Cardiac muscle cell (in vitro differentiated cells and primary cell): ENCODE results near the gene SLC23A2. TPM values are rescaled to one million over a fixed set of nuclear protein-coding genes. Genes with fewer than 3 reads are reported as not detected.

Experiments used
- DNase-seq, 2 donors: peaks; one replicate each; pipeline versions ENCODE4 v3.0.0 to v3.0.0-alpha.2; 2010 to 2017; ENCODE audit warnings: low read depth in 1 of 2, low spot score in 1 of 2
- H3K27ac ChIP-seq: fragments of 200-600 bp; sonication (generic); 2 replicates; pipeline ENCODE4 v1.5.1; 2016
- H3K27me3 ChIP-seq: fragments of 200-600 bp; sonication (generic); 2 replicates; pipeline ENCODE4 v1.6.0; 2016; ENCODE audit warnings: control low read depth
- H3K36me3 ChIP-seq: fragments of 200-600 bp; sonication (generic); 2 replicates; pipeline ENCODE4 v1.5.1; 2016; ENCODE audit warnings: control low read depth
- H3K4me1 ChIP-seq: fragments of 200-600 bp; sonication (generic); 2 replicates; pipeline ENCODE4 v1.8.1; 2017; ENCODE audit warnings: low read depth, mild to moderate bottlenecking, mixed run types
- H3K4me3 ChIP-seq: fragments of 200-600 bp; sonication (generic); 2 replicates; pipeline ENCODE4 v1.5.1; 2016; ENCODE audit warnings: mild to moderate bottlenecking
- H3K9me3 ChIP-seq: fragments of 200-600 bp; sonication (generic); 2 replicates; pipeline ENCODE4 v1.5.1; 2017; ENCODE audit warnings: low read depth, mild to moderate bottlenecking, control low read depth
- polyA plus RNA-seq: library from polyadenylated mRNA; unstranded; fragments of >200 nt; fragmentation: Nextera tagmentation; extraction: Ambion mirVana; gene quantifications from 2 replicates; pipeline ENCODE4 v1.2.1, GENCODE V29; 2016
- total RNA-seq: library from RNA; depleted of rRNA; stranded (reverse); fragments of >200 nt; gene quantifications from 2 replicates; pipeline ENCODE4 v1.2.3, GENCODE V29; 2016
- TF ChIP-seq, protein P1 (sequence below): IDR thresholded peaks from 2 replicates; pipeline ENCODE4 v1.5.1; 2012; ENCODE audit warnings: low read depth, mild to moderate bottlenecking, low read length

SLC23A2 gene
- total and polyA plus RNA-seq, 2 experiments from 2014 or later, result 5.9 to 10.6 TPM

DNA sequence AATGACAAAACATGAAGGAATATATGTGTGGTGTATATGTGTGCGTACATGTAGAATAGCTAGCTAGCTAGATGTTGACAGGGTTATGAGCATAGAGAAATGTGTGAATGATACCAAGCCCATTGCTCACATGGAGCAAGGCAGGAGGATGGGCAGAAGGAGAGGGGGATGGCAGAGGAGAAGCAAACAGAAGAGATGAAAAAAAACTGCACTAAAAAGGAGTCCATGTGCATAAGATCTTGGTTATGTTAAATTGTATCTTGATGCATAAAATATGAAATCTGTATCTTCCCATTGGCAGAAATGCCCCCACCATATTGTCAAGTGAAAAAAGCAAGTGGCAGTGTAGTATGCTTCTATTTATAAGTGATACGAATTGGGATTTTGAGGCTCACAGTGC is 154.5 kb downstream of the SLC23A2 start:
- no peak overlapping the region for H3K4me3 ChIP-seq
- no peaks in the 10 kb centered on the region for H3K4me1 ChIP-seq
- no peak for DNase-seq
- no peak overlapping the region for H3K27ac ChIP-seq
- TF ChIP-seq, protein P1, sequence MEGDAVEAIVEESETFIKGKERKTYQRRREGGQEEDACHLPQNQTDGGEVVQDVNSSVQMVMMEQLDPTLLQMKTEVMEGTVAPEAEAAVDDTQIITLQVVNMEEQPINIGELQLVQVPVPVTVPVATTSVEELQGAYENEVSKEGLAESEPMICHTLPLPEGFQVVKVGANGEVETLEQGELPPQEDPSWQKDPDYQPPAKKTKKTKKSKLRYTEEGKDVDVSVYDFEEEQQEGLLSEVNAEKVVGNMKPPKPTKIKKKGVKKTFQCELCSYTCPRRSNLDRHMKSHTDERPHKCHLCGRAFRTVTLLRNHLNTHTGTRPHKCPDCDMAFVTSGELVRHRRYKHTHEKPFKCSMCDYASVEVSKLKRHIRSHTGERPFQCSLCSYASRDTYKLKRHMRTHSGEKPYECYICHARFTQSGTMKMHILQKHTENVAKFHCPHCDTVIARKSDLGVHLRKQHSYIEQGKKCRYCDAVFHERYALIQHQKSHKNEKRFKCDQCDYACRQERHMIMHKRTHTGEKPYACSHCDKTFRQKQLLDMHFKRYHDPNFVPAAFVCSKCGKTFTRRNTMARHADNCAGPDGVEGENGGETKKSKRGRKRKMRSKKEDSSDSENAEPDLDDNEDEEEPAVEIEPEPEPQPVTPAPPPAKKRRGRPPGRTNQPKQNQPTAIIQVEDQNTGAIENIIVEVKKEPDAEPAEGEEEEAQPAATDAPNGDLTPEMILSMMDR, result no peak
- no peaks in the 10 kb centered on the region for H3K36me3 ChIP-seq
- no peaks in the 10 kb centered on the region for H3K9me3 ChIP-seq
- H3K27me3 ChIP-seq, result no peaks in the 10 kb centered on the region

DNA sequence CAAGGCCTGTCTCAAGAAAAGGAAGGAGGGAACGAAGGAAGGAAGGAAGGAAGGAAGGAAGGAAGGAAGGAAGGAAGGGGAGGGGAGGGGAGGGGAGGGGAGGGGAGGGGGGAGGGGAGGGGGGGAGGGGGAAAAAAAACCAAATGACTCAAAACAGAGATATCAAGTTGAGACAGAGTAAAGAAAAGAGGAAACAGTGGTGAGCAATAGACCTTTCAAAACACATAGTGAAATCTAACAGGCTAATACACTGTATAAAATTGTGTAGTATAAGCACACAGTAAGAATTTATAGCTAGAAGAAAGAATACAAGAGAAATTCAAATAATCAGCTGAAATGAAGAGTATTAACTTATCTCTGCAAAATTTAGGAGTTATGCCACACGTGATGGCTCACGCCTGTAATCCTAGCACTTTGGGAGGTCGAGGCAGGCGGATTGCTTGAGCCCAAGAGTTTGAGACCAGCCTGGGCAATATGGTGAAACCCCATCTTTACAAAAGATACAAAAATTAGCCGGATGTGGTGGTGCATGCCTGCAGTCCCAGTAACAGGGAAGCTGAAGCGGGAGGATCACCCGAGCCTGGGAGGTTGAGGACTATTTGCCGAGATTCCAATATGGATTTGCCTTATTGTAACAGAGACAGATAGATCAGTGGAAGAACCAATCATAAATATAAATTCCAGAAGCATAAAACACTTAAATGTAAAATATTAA is 156.4 kb downstream of the SLC23A2 start:
- H3K9me3 ChIP-seq, result no peaks in the 10 kb centered on the region
- no peaks in the 10 kb centered on the region for H3K36me3 ChIP-seq
- H3K4me3 ChIP-seq, result no peak overlapping the region
- TF ChIP-seq, protein P1, result no peak
- H3K27me3 ChIP-seq, result no peaks in the 10 kb centered on the region
- H3K4me1 ChIP-seq, result no peaks in the 10 kb centered on the region
- no peak for DNase-seq
- no peak overlapping the region for H3K27ac ChIP-seq

DNA sequence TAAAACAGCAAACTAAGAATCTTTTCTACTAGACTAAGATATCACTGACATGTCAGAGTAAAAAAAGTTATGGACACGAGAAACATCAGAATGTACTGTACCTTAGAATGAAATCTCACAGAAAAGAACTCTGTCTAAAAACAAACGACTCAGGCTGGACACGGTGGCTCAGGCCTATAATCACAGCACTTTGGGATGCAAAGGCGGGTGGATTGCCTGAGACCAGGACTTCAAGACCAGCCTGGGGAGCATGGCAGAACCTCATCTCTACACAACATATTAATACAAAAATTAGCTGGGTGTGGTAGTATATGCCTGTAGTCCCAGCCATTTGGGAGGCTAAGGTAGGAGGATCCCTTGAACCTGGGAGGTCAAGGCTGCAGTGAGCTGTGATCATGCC is 157.0 kb downstream of the SLC23A2 start:
- no peaks in the 10 kb centered on the region for H3K4me1 ChIP-seq
- no peak for DNase-seq
- no peak overlapping the region for H3K27ac ChIP-seq
- TF ChIP-seq, protein P1, result no peak
- H3K27me3 ChIP-seq, result no peaks in the 10 kb centered on the region
- H3K4me3 ChIP-seq, result no peak overlapping the region
- H3K9me3 ChIP-seq, result no peaks in the 10 kb centered on the region
- H3K36me3 ChIP-seq, result no peaks in the 10 kb centered on the region

DNA sequence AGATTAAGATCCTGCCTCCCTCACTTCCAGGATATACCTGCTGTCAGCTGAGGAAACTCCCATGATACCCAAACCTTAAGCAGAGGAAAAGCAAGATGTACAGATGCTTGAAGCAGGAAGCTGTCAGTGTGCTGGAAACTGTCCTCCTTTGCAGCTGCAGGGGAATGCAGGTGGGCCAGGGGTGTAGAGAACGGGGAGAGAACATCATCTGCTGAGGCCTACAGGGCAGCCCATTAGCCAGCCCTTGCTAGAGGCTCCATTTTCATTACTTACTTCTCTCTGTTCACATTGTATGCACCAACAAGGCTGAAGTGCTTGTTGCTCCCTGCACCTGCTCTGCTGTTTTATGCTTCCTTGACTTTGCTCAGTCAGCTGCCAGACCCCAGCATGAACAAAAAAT is 160.5 kb downstream of the SLC23A2 start:
- H3K27ac ChIP-seq, result no peak overlapping the region
- H3K9me3 ChIP-seq, result no peaks in the 10 kb centered on the region
- H3K4me3 ChIP-seq, result no peak overlapping the region
- H3K4me1 ChIP-seq, result peaks cover 4% of the 10 kb centered on the region
- H3K27me3 ChIP-seq, result no peaks in the 10 kb centered on the region
- DNase-seq, result no peak
- H3K36me3 ChIP-seq, result no peaks in the 10 kb centered on the region
- TF ChIP-seq, protein P1, result no peak

DNA sequence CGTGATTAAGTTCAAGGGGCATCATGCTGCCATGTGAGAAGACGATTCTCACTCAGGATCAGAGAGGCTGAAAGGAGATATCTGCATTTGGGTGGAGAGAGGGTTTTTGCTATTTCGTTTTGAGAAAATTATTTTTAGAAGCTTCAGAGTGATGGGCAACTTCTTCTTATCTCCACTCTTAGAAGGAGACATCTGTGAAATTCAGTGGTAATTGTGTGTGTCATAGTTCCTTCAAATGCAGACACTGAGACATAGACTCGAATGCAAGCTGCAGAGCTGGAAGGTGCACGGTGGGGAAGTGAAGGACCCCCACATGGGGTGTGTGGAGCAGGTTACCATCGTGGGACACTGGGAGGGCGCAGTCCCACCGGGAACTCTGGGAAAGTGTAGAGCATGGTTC is 162.8 kb downstream of the SLC23A2 start:
- H3K27ac ChIP-seq, result no peak overlapping the region
- no peaks in the 10 kb centered on the region for H3K27me3 ChIP-seq
- H3K4me1 ChIP-seq, result peaks cover 6% of the 10 kb centered on the region
- H3K36me3 ChIP-seq, result no peaks in the 10 kb centered on the region
- H3K9me3 ChIP-seq, result no peaks in the 10 kb centered on the region
- no peak overlapping the region for H3K4me3 ChIP-seq
- no peak for DNase-seq
- TF ChIP-seq, protein P1, result no peak

DNA sequence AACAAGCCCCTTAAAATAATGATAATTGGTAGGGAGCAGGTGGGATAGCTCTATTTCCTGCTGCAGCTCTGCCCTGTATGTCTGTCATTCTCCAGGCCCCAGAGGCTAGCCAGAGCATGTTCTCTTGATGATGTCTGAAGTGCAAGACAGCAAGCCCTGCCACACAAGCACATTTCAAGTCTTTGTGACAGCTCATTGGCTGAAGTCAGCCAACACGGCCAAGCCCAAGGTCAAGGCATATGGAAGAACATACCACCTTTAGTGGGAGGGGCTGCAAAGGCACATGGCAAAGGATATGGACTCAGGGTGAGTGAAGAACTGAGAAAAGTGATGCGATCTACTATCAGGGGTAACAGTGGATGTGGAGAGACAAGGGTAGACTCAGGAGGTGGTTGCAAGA is 163.6 kb downstream of the SLC23A2 start:
- TF ChIP-seq, protein P1, result no peak
- Histone ChIP-seq H3K4me3 (no peak overlapping the region), H3K27ac (no peak overlapping the region), H3K9me3 (no peaks in the 10 kb centered on the region), H3K27me3 (no peaks in the 10 kb centered on the region), H3K4me1 (peaks cover 6% of the 10 kb centered on the region), H3K36me3 (no peaks in the 10 kb centered on the region)
- DNase-seq, result no peak
